Mammary epithelial cell (primary cell): Measurements from ENCODE around the gene ITGB7.

ENCODE experiments used
- EZH2 ChIP-seq: IDR thresholded peaks from 2 replicates; pipeline ENCODE4 v1.6.1; 2012; ENCODE audit warnings: low read length, inconsistent platforms, borderline replicate concordance
- TF ChIP-seq, protein P1 (sequence below), 2 donors: IDR thresholded peaks in 1 of 2; conservative IDR thresholded peaks in 1 of 2; 2 replicates each; pipeline ENCODE4 v1.5.1; 2011 to 2012; ENCODE audit warnings: inconsistent platforms in 2 of 2, low read length in 2 of 2, mild to moderate bottlenecking in 2 of 2, control low read depth in 1 of 2, low read depth in 1 of 2; ENCODE audit not compliant: insufficient read depth in 1 of 2; ENCODE audit errors: extremely low read depth in 1 of 2

DNA sequence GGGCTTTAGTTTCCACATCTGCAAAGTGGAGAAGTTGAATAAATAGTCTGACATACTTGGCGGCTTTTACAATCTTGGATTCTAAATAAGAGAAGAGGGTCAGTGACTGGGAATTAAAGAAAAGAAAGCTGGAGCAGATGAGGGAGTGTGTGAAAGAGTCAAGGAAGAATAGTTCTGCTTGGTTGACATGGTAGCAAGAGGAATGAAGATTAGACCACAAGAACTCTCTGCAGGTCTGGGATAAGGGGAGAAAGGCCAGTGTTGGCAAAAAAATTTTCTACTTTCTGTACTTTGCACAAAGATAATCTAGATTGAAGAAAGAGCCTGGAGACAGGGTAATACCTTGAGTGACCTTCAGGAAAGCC is 5.9 kb downstream of the ITGB7 start:
- TF ChIP-seq, protein P1, sequence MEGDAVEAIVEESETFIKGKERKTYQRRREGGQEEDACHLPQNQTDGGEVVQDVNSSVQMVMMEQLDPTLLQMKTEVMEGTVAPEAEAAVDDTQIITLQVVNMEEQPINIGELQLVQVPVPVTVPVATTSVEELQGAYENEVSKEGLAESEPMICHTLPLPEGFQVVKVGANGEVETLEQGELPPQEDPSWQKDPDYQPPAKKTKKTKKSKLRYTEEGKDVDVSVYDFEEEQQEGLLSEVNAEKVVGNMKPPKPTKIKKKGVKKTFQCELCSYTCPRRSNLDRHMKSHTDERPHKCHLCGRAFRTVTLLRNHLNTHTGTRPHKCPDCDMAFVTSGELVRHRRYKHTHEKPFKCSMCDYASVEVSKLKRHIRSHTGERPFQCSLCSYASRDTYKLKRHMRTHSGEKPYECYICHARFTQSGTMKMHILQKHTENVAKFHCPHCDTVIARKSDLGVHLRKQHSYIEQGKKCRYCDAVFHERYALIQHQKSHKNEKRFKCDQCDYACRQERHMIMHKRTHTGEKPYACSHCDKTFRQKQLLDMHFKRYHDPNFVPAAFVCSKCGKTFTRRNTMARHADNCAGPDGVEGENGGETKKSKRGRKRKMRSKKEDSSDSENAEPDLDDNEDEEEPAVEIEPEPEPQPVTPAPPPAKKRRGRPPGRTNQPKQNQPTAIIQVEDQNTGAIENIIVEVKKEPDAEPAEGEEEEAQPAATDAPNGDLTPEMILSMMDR (conservative IDR thresholded peaks at IDR 0.05 in 1 of 2, IDR thresholded peaks at IDR 0.05 in 1 of 2; ENCODE audit: extremely low read depth in 1 of 2, insufficient read depth in 1 of 2, low read depth in 1 of 2, low read length in 2 of 2) = no peak
- TF ChIP-seq EZH2 = no peak
